GM12878 (cell line): Measurements from ENCODE around the gene C19orf67. TPM values are rescaled to one million over a fixed set of nuclear protein-coding genes. Genes with fewer than 3 reads are reported as not detected.

Experiments
- ATAC-seq: fragments of 200-7000 bp; cut with Tn5 transposase; 3 replicates; pipeline ENCODE4 v1.9.1; 2020; ENCODE audit warnings: mild to moderate bottlenecking, moderate library complexity
- BruUV-seq: library from RNA; stranded (reverse); fragments of 400-500 nt; replicated peaks from 2 replicates; lab custom pipeline; 2021; lab: Mats Ljungman, UMichigan
- CTCF ChIA-PET: fragments of 300-600 bp; sonication (Branson Sonifier 250); formaldehyde crosslinking; extraction: SDS; loops from one replicate; lab custom pipeline; 2021; ENCODE audit warnings: inconsistent platforms; lab: Yijun Ruan, JAX
- POLR2A ChIA-PET: fragments of 350-600 bp; formaldehyde crosslinking; extraction: SDS; loops from one replicate; lab custom pipeline; 2021; ENCODE audit warnings: inconsistent platforms; lab: Charles Lee
- RAD21 ChIA-PET: fragments of 300-600 bp; sonication (Branson Sonifier 250); formaldehyde crosslinking; loops from one replicate; lab custom pipeline; 2023; ENCODE audit warnings: antibody characterized with exemption; ENCODE audit not compliant: unreplicated experiment; lab: Charles Lee
- SMC1A ChIA-PET: fragments of 300-600 bp; sonication (Branson Sonifier 250); formaldehyde crosslinking; loops from one replicate; lab custom pipeline; 2023; ENCODE audit not compliant: unreplicated experiment, uncharacterized antibody; lab: Charles Lee
- DNase-seq: peaks from one replicate; pipeline ENCODE4 v3.0.0-alpha.2; 2011; ENCODE audit warnings: low read depth, low spot score
- FAIRE-seq: peaks from 3 replicates; lab custom pipeline; 2011; peaks lifted over from hg19 to GRCh38; lab: Jason Lieb, UNC
- H2AFZ ChIP-seq: 2 replicates; pipeline ENCODE4 v1.6.0; 2011; ENCODE audit warnings: low read depth, low read length, control low read depth; ENCODE audit not compliant: control insufficient read depth
- H3K27ac ChIP-seq: 2 replicates; pipeline ENCODE4 v1.5.1; 2011; ENCODE audit warnings: control low read depth; ENCODE audit not compliant: control insufficient read depth, insufficient read depth
- H3K27me3 ChIP-seq, 2 experiments: replicated peaks in 1 of 2; 2 replicates each; pipeline versions ENCODE4 v1.6.0 to v1.6.1; 2011; ENCODE audit warnings: low read length in 1 of 2; ENCODE audit not compliant: control insufficient read depth in 2 of 2, insufficient read depth in 2 of 2
- H3K36me3 ChIP-seq, 2 experiments: 2 replicates each; pipeline ENCODE4 v1.5.1; 2011; ENCODE audit warnings: low read length in 1 of 2; ENCODE audit not compliant: control insufficient read depth in 2 of 2, insufficient read depth in 2 of 2
- H3K4me1 ChIP-seq: 2 replicates; pipeline ENCODE4 v1.6.1; 2011; ENCODE audit warnings: mild to moderate bottlenecking, low read length, moderate library complexity, mixed read lengths; ENCODE audit not compliant: control insufficient read depth, insufficient read depth
- H3K4me2 ChIP-seq: 2 replicates; pipeline ENCODE4 v1.6.0; 2011; ENCODE audit warnings: control low read depth; ENCODE audit not compliant: control insufficient read depth, insufficient read depth
- H3K4me3 ChIP-seq: fragments of 200-600 bp; sonication (generic); 2 replicates; pipeline ENCODE4 v1.5.1; 2016
- H3K79me2 ChIP-seq: 2 replicates; pipeline ENCODE4 v1.6.0; 2011; ENCODE audit warnings: low read length; ENCODE audit not compliant: control insufficient read depth, insufficient read depth
- H3K9ac ChIP-seq: 2 replicates; pipeline ENCODE4 v1.8.0; 2011; ENCODE audit warnings: low read length, control low read depth, mixed read lengths; ENCODE audit not compliant: control insufficient read depth, insufficient read depth
- H3K9me3 ChIP-seq: replicated peaks from 3 replicates; pipeline ENCODE4 v1.5.1; 2011; ENCODE audit warnings: mild to moderate bottlenecking, low read length; ENCODE audit not compliant: control insufficient read depth, insufficient read depth
- H4K20me1 ChIP-seq: 2 replicates; pipeline ENCODE4 v1.6.0; 2011; ENCODE audit not compliant: control insufficient read depth, insufficient read depth
- BHLHE40 ChIP-seq, 2 experiments: fragments of 450-650 bp in 1 of 2; IDR thresholded peaks; 2 replicates each; pipeline ENCODE4 v1.6.1; 2011 to 2017; ENCODE audit warnings: low read depth in 2 of 2, borderline replicate concordance in 1 of 2, improper control_type of control experiment in 1 of 2, low read length in 1 of 2, mild to moderate bottlenecking in 1 of 2
- CEBPB ChIP-seq, 2 experiments: fragments of 150-350 bp in 1 of 2; IDR thresholded peaks; 2 replicates each; pipeline ENCODE4 v1.6.1; 2012 to 2014; ENCODE audit warnings: low read depth in 2 of 2, low read length in 2 of 2, borderline replicate concordance in 1 of 2, inconsistent platforms in 1 of 2
- EED ChIP-seq: sonication (generic); IDR thresholded peaks from 2 replicates; pipeline ENCODE4 v1.6.1; 2016; ENCODE audit warnings: antibody characterized with exemption, low read depth
- EZH2 ChIP-seq: IDR thresholded peaks from 2 replicates; pipeline ENCODE4 v1.6.1; 2012; ENCODE audit warnings: low read depth, mild to moderate bottlenecking, control low read depth, inconsistent platforms, low read length, borderline replicate concordance; ENCODE audit not compliant: control insufficient read depth
- IRF3 ChIP-seq: fragments of 450-650 bp; IDR thresholded peaks from 2 replicates; pipeline ENCODE4 v1.6.1; 2014; ENCODE audit warnings: mild to moderate bottlenecking
- MAX ChIP-seq: IDR thresholded peaks from 2 replicates; pipeline ENCODE4 v1.6.1; 2012; ENCODE audit warnings: low read depth, low read length, improper control_type of control experiment
- NFYB ChIP-seq: IDR thresholded peaks from 2 replicates; pipeline ENCODE4 v1.6.1; 2011; ENCODE audit warnings: low read depth, mild to moderate bottlenecking, low read length, improper control_type of control experiment, moderate library complexity; ENCODE audit not compliant: insufficient read depth
- NR2F1 ChIP-seq: fragments of 450-650 bp; conservative IDR thresholded peaks from 2 replicates; pipeline ENCODE4 v1.6.1; 2017; ENCODE audit warnings: mild to moderate bottlenecking
- PAX8 ChIP-seq: fragments of 450-650 bp; IDR thresholded peaks from 2 replicates; pipeline ENCODE4 v1.6.1; 2017; ENCODE audit warnings: mild to moderate bottlenecking, moderate library complexity
- SMAD5 ChIP-seq: IDR thresholded peaks from 2 replicates; pipeline ENCODE4 v1.6.1; 2016; ENCODE audit warnings: antibody characterized with exemption, low read depth
- YBX1 ChIP-seq: fragments of 450-650 bp; IDR thresholded peaks from 2 replicates; pipeline ENCODE4 v1.6.1; 2016; ENCODE audit warnings: antibody characterized with exemption
- ZNF592 ChIP-seq: fragments of 450-650 bp; IDR thresholded peaks from 2 replicates; pipeline ENCODE4 v1.6.1; 2017; ENCODE audit warnings: mild to moderate bottlenecking, moderate library complexity
- ZZZ3 ChIP-seq: IDR thresholded peaks from 2 replicates; pipeline ENCODE4 v1.6.1; 2011; ENCODE audit warnings: low read depth; ENCODE audit not compliant: control insufficient read depth, insufficient read length
- WGBS: methylation state at CpG from one replicate; pipeline ENCODE4 v1.1.6; 2016; ENCODE audit warnings: low lambda C conversion rate; ENCODE audit not compliant: insufficient replicate concordance, insufficient coverage; ENCODE audit errors: missing lambda C conversion rate; 5-methylcytosine and 5-hydroxymethylcytosine counted together
- in situ Hi-C: fragments of 300-500 bp; cut with MboI; formaldehyde crosslinking; loops from 9 replicates; pipeline ENCODE4 v1.14.3; 2018; ENCODE audit warnings: mixed read lengths
- intact Hi-C: fragments of 100-400 bp; cut with micrococcal nuclease; formaldehyde crosslinking; loops from one replicate; pipeline ENCODE4 v1.14.2; 2022; ENCODE audit not compliant: unreplicated experiment
- polyA plus RNA-seq, 11 experiments: library from polyadenylated mRNA; depleted of rRNA in 4 of 11; unstranded in 6 of 11; stranded (reverse) in 5 of 11; fragments of >200 nt; fragmentation: Nextera tagmentation in 4 of 11; fragmentation: Illumina TruSeq in 1 of 11; extraction: Ambion mirVana in 4 of 11; extraction: Trizol in 1 of 11; gene quantifications; 1 replicate in 1 of 11; 2 replicates in 10 of 11; pipeline versions ENCODE4 v1.2.1 to v1.2.3, GENCODE V29; 2011 to 2016; ENCODE audit warnings: inconsistent platforms in 2 of 11, missing spikeins in 2 of 11, low read depth in 1 of 11
- total RNA-seq, 4 experiments: library from RNA; depleted of rRNA in 3 of 4; stranded (reverse); fragments of >200 nt in 3 of 4; fragmentation: Illumina TruSeq in 1 of 4; extraction: Trizol in 1 of 4; gene quantifications; 2 replicates each; pipeline versions ENCODE4 v1.2.1 to v1.2.3, GENCODE V29; 2013 to 2021

C19orf67 gene
- total and polyA plus RNA-seq, 10 of the 15 experiments (the other 5 are each of a cell fraction or from before 2014, with no cell fraction given): 0.14 TPM; not detected in 9

- no peak for TF ChIP-seq ZNF592
- no peak for TF ChIP-seq YBX1
- no peak for TF ChIP-seq NFYB
- no peak for TF ChIP-seq MAX
- no peak for TF ChIP-seq NR2F1
These were observed 42.4 kb upstream of the C19orf67 start (continued) for GRCh38 chr19:14127929-14128509.

GRCh38 chr19:14127176-14127575 is 41.6 kb upstream of the C19orf67 start:
- no peaks in the 10 kb centered on the region for H3K9me3 ChIP-seq
- in situ Hi-C loops: no loop called here
- CTCF ChIA-PET: interaction anchor here (3.0 kb wide), 1 partner anchor 10 kb away, joined by 21 read pairs; the partner anchor contains the start of gene ASF1B
- FAIRE-seq: no peak
- TF ChIP-seq EED: no peak
- TF ChIP-seq EZH2: no peak
- no peak for TF ChIP-seq PAX8
- no peak for TF ChIP-seq SMAD5
- no peak for TF ChIP-seq ZZZ3
- no peak for TF ChIP-seq CEBPB (IDR thresholded peaks at IDR 0.05; ENCODE audit: borderline replicate concordance in 1 of 2, low read depth in 2 of 2, low read length in 2 of 2)
- TF ChIP-seq BHLHE40 (IDR thresholded peaks at IDR 0.05; ENCODE audit: borderline replicate concordance in 1 of 2, low read depth in 2 of 2, low read length in 1 of 2): no peak
- no peak for TF ChIP-seq IRF3
- TF ChIP-seq, all 136 proteins: peak for 0
- POLR2A ChIA-PET: no interaction called here
- Histone ChIP-seq H3K9ac (no peak overlapping the region), H2AFZ (no peak overlapping the region), H3K4me2 (no peak overlapping the region), H3K79me2 (peaks cover 2% of the 10 kb centered on the region), H4K20me1 (no peaks in the 10 kb centered on the region), H3K36me3 (peaks cover 0 to 12% of the 10 kb centered on the region in 2 experiments; a peak in 1 of 4 replicates), H3K27ac (peak overlapping the region; percentile 41), H3K4me1 (peaks cover 22% of the 10 kb centered on the region), H3K4me3 (no peak overlapping the region), H3K27me3 (no peaks in the 10 kb centered on the region)
- intact Hi-C loops: no loop called here
- RAD21 ChIA-PET: interaction anchor here (2.0 kb wide), 1 partner anchor 10 kb away, joined by 5 read pairs; the partner anchor contains the start of gene ASF1B
- 95% methylated on average over 8 of the region's 8 CpGs for WGBS
- ATAC-seq (no peak), DNase-seq (no peak)
- SMC1A ChIA-PET: no interaction called here
- BruUV-seq: no TSS peak
